Measurements from ENCODE around the gene SEMA5B. TPM values are rescaled to one million over a fixed set of nuclear protein-coding genes. Genes with fewer than 3 reads are reported as not detected.

Gene SEMA5B
- total and polyA plus RNA-seq, 2 donors: 0.46 to 0.99 TPM

DNA sequence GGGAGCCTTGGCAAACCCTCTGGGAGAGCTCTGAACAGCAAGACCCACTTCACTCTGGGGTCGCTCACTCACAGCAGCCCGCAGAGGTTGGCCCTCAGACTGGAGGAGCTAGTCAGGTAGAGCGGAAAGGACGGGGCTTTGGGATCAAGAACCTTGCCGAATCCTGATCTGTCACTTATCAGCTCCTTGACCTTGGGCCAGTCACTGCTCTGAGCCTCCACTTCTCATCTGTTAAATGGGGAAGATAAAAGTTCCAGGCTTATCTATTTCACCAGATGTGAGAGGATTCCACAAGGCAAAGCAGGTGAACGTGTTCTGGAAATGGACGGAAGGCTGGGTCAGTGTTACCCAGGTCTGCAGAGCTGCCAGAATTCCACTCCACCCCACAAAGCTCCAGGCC is 29.4 kb downstream of the SEMA5B start:
- Histone ChIP-seq H3K4me3 (ENCODE audit: low read length in 2 of 2) (no peak overlapping the region), H3K4me1 (ENCODE audit: control insufficient read depth in 2 of 2, insufficient read depth in 2 of 2, low read length in 2 of 2) (no peaks in the 10 kb centered on the region), H3K9me3 (ENCODE audit: control insufficient read depth in 2 of 2, insufficient read depth in 1 of 2, low read length in 1 of 2) (no peaks in the 10 kb centered on the region), H3K36me3 (ENCODE audit: control insufficient read depth in 2 of 2, insufficient read depth in 2 of 2, low read length in 1 of 2) (no peaks in the 10 kb centered on the region), H3K27me3 (ENCODE audit: control insufficient read depth in 2 of 2, insufficient read depth in 1 of 2, low read length in 1 of 2) (peaks cover 0 to 17% of the 10 kb centered on the region in 2 donors), H3K27ac (ENCODE audit: low read depth in 1 of 2, low read length in 1 of 2) (no peak overlapping the region)
- no peak for DNase-seq (ENCODE audit: low read depth in 6 of 9, low spot score in 9 of 9)
- WGBS: 97% methylated on average over 7 of the region's 7 CpGs

DNA sequence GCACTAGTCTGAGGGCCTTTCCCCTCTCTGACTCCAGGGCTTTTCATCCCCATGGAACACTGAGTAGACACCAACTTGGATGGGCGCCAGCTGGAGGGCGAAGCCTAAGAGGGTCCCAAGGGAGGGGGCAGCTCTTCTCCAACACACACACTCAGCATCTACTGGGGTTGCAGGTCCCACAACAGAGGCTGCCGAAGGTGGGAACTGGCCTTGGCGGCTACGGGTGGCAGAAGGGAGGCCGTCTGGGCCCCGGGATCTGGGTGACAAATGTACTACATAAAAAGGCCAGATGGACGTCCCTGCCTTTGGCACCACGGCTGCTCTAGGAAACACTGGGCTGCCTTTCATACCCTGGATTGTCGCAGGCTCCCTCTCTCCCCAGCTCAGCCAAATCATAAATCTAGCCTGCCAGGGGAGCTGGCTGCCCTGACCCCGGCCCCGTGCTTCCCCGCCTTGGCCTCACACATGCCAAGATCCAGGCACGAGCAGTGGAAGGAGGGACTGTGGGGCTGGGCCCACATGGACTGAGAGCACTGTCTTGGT is 31.5 kb downstream of the SEMA5B start:
- 95% methylated on average over 14 of the region's 14 CpGs for WGBS
- Histone ChIP-seq H3K27me3 (ENCODE audit: control insufficient read depth in 2 of 2, insufficient read depth in 1 of 2, low read length in 1 of 2) (peaks cover 0 to 32% of the 10 kb centered on the region in 2 donors), H3K4me3 (ENCODE audit: low read length in 2 of 2) (no peak overlapping the region), H3K4me1 (ENCODE audit: control insufficient read depth in 2 of 2, insufficient read depth in 2 of 2, low read length in 2 of 2) (no peaks in the 10 kb centered on the region), H3K27ac (ENCODE audit: low read depth in 1 of 2, low read length in 1 of 2) (no peak overlapping the region), H3K36me3 (ENCODE audit: control insufficient read depth in 2 of 2, insufficient read depth in 2 of 2, low read length in 1 of 2) (no peaks in the 10 kb centered on the region), H3K9me3 (ENCODE audit: control insufficient read depth in 2 of 2, insufficient read depth in 1 of 2, low read length in 1 of 2) (no peaks in the 10 kb centered on the region)
- DNase-seq (ENCODE audit: low read depth in 6 of 9, low spot score in 9 of 9): no peak

DNA sequence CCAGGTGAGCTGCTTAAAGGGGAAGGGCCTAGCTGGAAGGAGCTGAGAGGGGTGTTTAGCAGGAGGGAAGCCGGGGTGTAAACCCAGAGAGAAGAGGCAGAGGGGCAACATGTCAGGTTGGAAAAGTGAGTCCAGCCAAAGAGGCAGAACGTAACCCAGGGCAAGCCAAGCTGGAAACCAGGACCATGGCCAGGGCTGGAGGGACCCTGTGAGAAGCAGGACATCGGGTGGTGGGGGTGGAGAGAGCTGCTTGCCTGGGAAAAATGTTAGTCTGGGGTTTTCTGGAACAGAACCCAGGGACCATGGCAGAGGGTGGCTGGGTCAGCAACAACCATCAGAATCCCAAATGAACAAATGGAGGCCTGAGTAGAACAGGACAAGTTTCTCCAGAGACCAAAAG is 32.6 kb downstream of the SEMA5B start:
- peaks cover 0 to 37% of the 10 kb centered on the region in 2 donors for H3K27me3 ChIP-seq (ENCODE audit: control insufficient read depth in 2 of 2, insufficient read depth in 1 of 2, low read length in 1 of 2)
- H3K36me3 ChIP-seq (ENCODE audit: control insufficient read depth in 2 of 2, insufficient read depth in 2 of 2, low read length in 1 of 2): no peaks in the 10 kb centered on the region
- 97% methylated on average over 3 of the region's 3 CpGs for WGBS
- DNase-seq (ENCODE audit: low read depth in 6 of 9, low spot score in 9 of 9): no peak
- no peak overlapping the region for H3K27ac ChIP-seq (ENCODE audit: low read depth in 1 of 2, low read length in 1 of 2)
- no peak overlapping the region for H3K4me3 ChIP-seq (ENCODE audit: low read length in 2 of 2)
- no peaks in the 10 kb centered on the region for H3K9me3 ChIP-seq (ENCODE audit: control insufficient read depth in 2 of 2, insufficient read depth in 1 of 2, low read length in 1 of 2)
- H3K4me1 ChIP-seq (ENCODE audit: control insufficient read depth in 2 of 2, insufficient read depth in 2 of 2, low read length in 2 of 2): no peaks in the 10 kb centered on the region

DNA sequence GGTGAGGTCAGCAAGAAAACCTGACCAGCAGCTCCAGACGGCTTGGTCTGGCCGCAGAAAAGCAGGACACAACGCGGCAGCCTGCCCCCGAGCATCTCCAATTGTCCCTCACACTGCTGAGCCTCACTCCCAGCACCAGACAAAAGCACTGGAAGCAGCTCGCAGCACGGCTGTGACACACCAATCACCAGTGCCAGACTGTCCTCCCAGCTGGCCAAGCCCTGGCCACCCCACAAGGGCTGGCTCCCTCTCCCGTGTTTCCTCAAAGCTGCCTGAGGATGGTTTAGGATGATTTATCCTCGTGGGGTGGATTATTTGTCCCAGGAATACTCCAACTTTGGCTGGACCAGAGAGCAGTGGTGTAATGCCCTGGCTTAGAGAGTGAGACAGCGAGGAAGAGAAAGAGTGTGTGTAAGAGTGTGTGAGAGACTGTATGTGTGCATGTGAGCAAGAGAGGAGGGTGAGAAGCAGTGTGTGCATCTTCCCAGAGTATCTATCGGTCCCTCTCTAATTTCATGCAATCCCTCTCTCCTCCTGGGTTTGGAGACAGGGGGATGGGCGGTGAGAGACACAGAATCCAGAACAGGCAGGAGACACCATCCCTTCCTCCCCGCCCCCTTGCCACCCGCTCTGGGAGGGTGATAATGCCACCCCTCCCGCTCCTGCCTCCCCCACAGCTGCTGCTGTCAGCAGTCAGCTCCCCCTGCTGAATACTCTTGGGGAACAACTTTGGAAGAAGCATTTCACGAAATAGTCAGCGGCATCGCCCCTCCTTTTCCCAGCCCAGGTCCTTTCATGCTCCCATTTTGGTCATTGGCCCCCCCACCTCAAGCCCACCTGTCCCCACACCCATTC is 34.2 kb downstream of the SEMA5B start:
- 72% methylated on average over 18 of the region's 18 CpGs for WGBS
- no peak overlapping the region for H3K4me3 ChIP-seq (ENCODE audit: low read length in 2 of 2)
- H3K36me3 ChIP-seq (ENCODE audit: control insufficient read depth in 2 of 2, insufficient read depth in 2 of 2, low read length in 1 of 2): no peaks in the 10 kb centered on the region
- no peaks in the 10 kb centered on the region for H3K4me1 ChIP-seq (ENCODE audit: control insufficient read depth in 2 of 2, insufficient read depth in 2 of 2, low read length in 2 of 2)
- H3K9me3 ChIP-seq (ENCODE audit: control insufficient read depth in 2 of 2, insufficient read depth in 1 of 2, low read length in 1 of 2): no peaks in the 10 kb centered on the region
- H3K27ac ChIP-seq (ENCODE audit: low read depth in 1 of 2, low read length in 1 of 2): no peak overlapping the region
- no peak for DNase-seq (ENCODE audit: low read depth in 6 of 9, low spot score in 9 of 9)
- H3K27me3 ChIP-seq (ENCODE audit: control insufficient read depth in 2 of 2, insufficient read depth in 1 of 2, low read length in 1 of 2): peaks cover 0 to 47% of the 10 kb centered on the region in 2 donors

DNA sequence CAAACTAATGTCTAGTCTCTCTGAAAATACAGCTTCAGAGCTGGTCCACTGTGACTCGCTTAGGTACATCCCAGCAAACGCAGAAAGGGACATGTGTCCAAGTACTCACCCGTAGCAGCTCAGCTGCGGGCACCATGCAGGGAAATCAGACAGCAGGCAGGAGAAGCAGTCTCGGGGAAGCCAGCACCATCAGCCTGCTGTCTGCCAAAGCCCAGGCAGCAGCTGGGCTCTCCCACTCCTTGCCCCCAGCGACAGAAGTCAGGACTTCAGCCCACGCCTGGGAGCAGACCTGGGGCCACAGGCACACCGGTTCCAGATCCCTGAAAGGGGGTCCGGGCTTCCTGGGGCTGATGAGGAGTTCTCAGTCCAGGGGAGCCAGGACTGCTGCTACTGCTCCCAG is 34.9 kb downstream of the SEMA5B start:
- Histone ChIP-seq H3K27ac (ENCODE audit: low read depth in 1 of 2, low read length in 1 of 2) (no peak overlapping the region), H3K9me3 (ENCODE audit: control insufficient read depth in 2 of 2, insufficient read depth in 1 of 2, low read length in 1 of 2) (no peaks in the 10 kb centered on the region), H3K27me3 (ENCODE audit: control insufficient read depth in 2 of 2, insufficient read depth in 1 of 2, low read length in 1 of 2) (peaks cover 0 to 51% of the 10 kb centered on the region in 2 donors), H3K4me3 (ENCODE audit: low read length in 2 of 2) (no peak overlapping the region), H3K36me3 (ENCODE audit: control insufficient read depth in 2 of 2, insufficient read depth in 2 of 2, low read length in 1 of 2) (no peaks in the 10 kb centered on the region), H3K4me1 (ENCODE audit: control insufficient read depth in 2 of 2, insufficient read depth in 2 of 2, low read length in 2 of 2) (no peaks in the 10 kb centered on the region)
- 90% methylated on average over 9 of the region's 9 CpGs for WGBS
- no peak for DNase-seq (ENCODE audit: low read depth in 6 of 9, low spot score in 9 of 9)

DNA sequence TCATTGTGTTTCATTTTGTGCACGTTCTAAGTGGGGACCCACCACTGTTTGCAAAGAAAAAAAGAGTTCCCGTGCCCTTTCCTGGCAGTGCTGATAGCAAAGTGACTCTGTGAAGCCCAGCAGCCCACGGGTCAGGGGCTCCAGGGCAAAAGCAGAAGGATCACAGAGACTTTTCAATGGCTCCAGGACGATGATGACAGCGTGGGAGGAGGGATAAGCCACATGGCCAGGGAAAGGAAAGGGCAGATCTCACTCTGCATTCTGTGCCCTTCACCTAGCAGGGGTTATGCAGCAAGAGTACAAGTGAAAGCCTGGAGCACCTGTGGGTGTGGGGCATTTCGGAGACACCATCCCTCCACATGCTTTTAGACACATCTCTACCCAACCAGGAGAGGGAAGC is 35.4 kb downstream of the SEMA5B start:
- WGBS: 70% methylated on average over 6 of the region's 6 CpGs
- Histone ChIP-seq H3K4me3 (ENCODE audit: low read length in 2 of 2) (no peak overlapping the region), H3K27me3 (ENCODE audit: control insufficient read depth in 2 of 2, insufficient read depth in 1 of 2, low read length in 1 of 2) (peaks cover 0 to 54% of the 10 kb centered on the region in 2 donors)

DNA sequence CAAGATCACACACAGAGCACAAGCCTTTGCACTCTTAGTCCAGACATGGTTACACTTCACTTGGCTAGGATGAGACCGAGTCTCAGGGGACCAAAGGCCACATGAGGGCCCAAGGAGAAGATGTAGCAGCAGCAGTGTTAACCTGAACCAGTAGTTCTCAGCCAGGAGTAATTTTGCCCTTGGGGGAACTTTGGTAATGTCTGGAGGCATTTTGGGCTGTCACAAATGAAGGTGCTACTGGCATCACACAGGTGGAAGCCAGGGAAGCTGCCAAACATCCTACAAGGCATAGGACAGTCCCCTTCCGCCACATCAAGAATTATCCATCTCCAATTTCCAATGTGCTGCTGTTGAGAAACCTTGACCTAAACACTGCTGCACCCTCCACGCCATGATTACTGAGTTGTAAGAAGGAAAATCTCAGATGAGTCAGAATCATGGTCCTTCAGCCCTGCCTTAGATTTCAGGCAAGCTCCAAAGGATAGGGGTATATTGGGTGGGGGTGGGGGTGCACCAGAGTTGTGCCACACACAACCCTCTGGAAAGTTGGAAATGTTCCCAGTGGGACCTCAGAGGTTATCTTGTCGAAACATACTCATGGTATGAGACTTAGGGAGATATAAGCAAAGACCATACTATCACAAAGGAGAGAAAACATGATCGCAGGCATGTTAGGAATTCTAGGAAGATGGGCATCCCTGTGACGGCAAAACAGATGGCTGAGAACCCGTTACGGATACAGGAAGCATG is 36.2 kb downstream of the SEMA5B start:
- no peak overlapping the region for H3K27ac ChIP-seq (ENCODE audit: low read depth in 1 of 2, low read length in 1 of 2)
- H3K4me1 ChIP-seq (ENCODE audit: control insufficient read depth in 2 of 2, insufficient read depth in 2 of 2, low read length in 2 of 2): no peaks in the 10 kb centered on the region
- 95% methylated on average over 8 of the region's 8 CpGs for WGBS
- no peaks in the 10 kb centered on the region for H3K9me3 ChIP-seq (ENCODE audit: control insufficient read depth in 2 of 2, insufficient read depth in 1 of 2, low read length in 1 of 2)
- no peak for DNase-seq (ENCODE audit: low read depth in 6 of 9, low spot score in 9 of 9)
- H3K27me3 ChIP-seq (ENCODE audit: control insufficient read depth in 2 of 2, insufficient read depth in 1 of 2, low read length in 1 of 2): peaks cover 0 to 56% of the 10 kb centered on the region in 2 donors
- no peaks in the 10 kb centered on the region for H3K36me3 ChIP-seq (ENCODE audit: control insufficient read depth in 2 of 2, insufficient read depth in 2 of 2, low read length in 1 of 2)
- H3K4me3 ChIP-seq (ENCODE audit: low read length in 2 of 2): no peak overlapping the region

More for the DNA sequence above, 35.4 kb downstream of the SEMA5B start:
- H3K4me1 ChIP-seq (ENCODE audit: control insufficient read depth in 2 of 2, insufficient read depth in 2 of 2, low read length in 2 of 2): no peaks in the 10 kb centered on the region
- DNase-seq (ENCODE audit: low read depth in 6 of 9, low spot score in 9 of 9): no peak
- H3K36me3 ChIP-seq (ENCODE audit: control insufficient read depth in 2 of 2, insufficient read depth in 2 of 2, low read length in 1 of 2): no peaks in the 10 kb centered on the region
- H3K9me3 ChIP-seq (ENCODE audit: control insufficient read depth in 2 of 2, insufficient read depth in 1 of 2, low read length in 1 of 2): no peaks in the 10 kb centered on the region
- no peak overlapping the region for H3K27ac ChIP-seq (ENCODE audit: low read depth in 1 of 2, low read length in 1 of 2)

DNA sequence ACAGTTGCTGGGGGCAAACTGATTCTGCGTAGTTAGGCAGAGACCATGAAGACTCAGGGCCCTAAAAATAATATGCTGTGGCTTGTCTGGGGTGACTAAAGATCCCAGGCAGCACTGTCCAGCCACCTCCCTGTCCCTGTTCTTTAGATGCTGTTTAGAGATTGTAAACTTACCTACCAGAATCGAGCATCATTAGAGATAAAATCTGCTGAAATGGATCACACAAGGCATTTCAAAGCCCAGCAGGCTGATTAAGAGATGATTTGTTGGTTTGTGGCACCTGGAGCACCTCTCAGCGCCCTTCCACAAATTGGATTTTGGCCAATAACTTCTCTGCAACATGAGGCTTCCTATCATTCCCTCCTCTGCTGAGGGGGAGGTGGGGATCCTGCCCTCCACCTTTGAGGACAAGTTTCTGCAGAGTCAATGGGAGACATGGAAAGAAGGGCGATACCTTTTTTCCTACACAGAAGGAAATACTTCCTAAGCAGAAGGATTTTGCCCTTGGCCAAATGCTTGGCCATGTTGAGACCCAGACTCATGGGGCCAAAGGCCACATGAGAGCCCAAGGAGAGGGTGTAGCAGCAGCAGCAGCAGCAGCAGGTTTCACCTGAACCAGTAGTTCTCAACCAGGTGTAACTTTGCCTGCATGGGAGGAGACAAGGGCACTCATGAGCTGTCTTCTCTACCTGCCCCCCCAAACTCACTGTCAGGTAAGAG is 37.5 kb downstream of the SEMA5B start:
- WGBS: 80% methylated on average over 4 of the region's 4 CpGs
- H3K4me1 ChIP-seq (ENCODE audit: control insufficient read depth in 2 of 2, insufficient read depth in 2 of 2, low read length in 2 of 2): no peaks in the 10 kb centered on the region
- H3K36me3 ChIP-seq (ENCODE audit: control insufficient read depth in 2 of 2, insufficient read depth in 2 of 2, low read length in 1 of 2): no peaks in the 10 kb centered on the region

More for the DNA sequence above, 37.5 kb downstream of the SEMA5B start:
- H3K27me3 ChIP-seq (ENCODE audit: control insufficient read depth in 2 of 2, insufficient read depth in 1 of 2, low read length in 1 of 2): peaks cover 0 to 53% of the 10 kb centered on the region in 2 donors
- H3K27ac ChIP-seq (ENCODE audit: low read depth in 1 of 2, low read length in 1 of 2): no peak overlapping the region
- no peak for DNase-seq (ENCODE audit: low read depth in 6 of 9, low spot score in 9 of 9)
- H3K4me3 ChIP-seq (ENCODE audit: low read length in 2 of 2): no peak overlapping the region
- H3K9me3 ChIP-seq (ENCODE audit: control insufficient read depth in 2 of 2, insufficient read depth in 1 of 2, low read length in 1 of 2): no peaks in the 10 kb centered on the region

All from thymus (tissue), 11 donors.